Measurements from ENCODE around the gene BUB3.

Gene BUB3

GRCh38 chr10:123141791-123142700, 12.2 kb upstream of the BUB3 start:
- no peak for DNase-seq

- DNase-seq: no peak
Observed at GRCh38 chr10:123142701-123143161, 11.5 kb upstream of the BUB3 start.

GRCh38 chr10:123143162-123143824, 10.9 kb upstream of the BUB3 start:
- DNase-seq: no peak

- no peak for DNase-seq
Observed at GRCh38 chr10:123143825-123144168, 10.4 kb upstream of the BUB3 start.

GRCh38 chr10:123144697-123145541, 9.3 kb upstream of the BUB3 start:
- no peak for DNase-seq

GRCh38 chr10:123145542-123146012, 8.6 kb upstream of the BUB3 start:
- DNase-seq: no peak

- DNase-seq: no peak
Observed at GRCh38 chr10:123146013-123146893, 7.9 kb upstream of the BUB3 start.

- no peak for DNase-seq
Observed at GRCh38 chr10:123146894-123147634, 7.1 kb upstream of the BUB3 start.

- no peak for DNase-seq
Observed at GRCh38 chr10:123147635-123148413, 6.4 kb upstream of the BUB3 start, which contains the start of gene HMX2. TSS of gene HMX2 (plus strand) at chr10:123148136. CDS start at chr10:123148379, 243 bp downstream.

GRCh38 chr10:123148414-123149161, 5.6 kb upstream of the BUB3 start:
- no peak for DNase-seq

- DNase-seq: no peak
Observed at GRCh38 chr10:123149162-123149567, 5.0 kb upstream of the BUB3 start.

- peak; percentile 30 for DNase-seq
Observed at GRCh38 chr10:123149568-123150270, 4.5 kb upstream of the BUB3 start.

- no peak for DNase-seq
Observed at GRCh38 chr10:123150271-123150985, 3.8 kb upstream of the BUB3 start.

GRCh38 chr10:123150986-123151736, 3.0 kb upstream of the BUB3 start:
- DNase-seq: no peak

GRCh38 chr10:123151737-123152135, 2.5 kb upstream of the BUB3 start:
- DNase-seq: no peak

GRCh38 chr10:123153486-123154091, 613 bp upstream of the BUB3 start:
- no peak for DNase-seq
